NB4 (cell line): ENCODE data around the gene PGM2.

Experiments
- POLR2A ChIP-seq: IDR thresholded peaks from 2 replicates; pipeline ENCODE4 v1.6.1; 2011; ENCODE audit warnings: mild to moderate bottlenecking; ENCODE audit not compliant: insufficient read length; ENCODE audit errors: extremely low read depth
- TF ChIP-seq, protein P1 (sequence below): IDR thresholded peaks from one replicate; pipeline ENCODE4 v1.5.1; 2012; ENCODE audit warnings: low read depth, low read length
- TF ChIP-seq, protein P2 (sequence below): IDR thresholded peaks from 2 replicates; pipeline ENCODE4 v1.6.1; 2011; ENCODE audit warnings: low read depth, low read length

DNA sequence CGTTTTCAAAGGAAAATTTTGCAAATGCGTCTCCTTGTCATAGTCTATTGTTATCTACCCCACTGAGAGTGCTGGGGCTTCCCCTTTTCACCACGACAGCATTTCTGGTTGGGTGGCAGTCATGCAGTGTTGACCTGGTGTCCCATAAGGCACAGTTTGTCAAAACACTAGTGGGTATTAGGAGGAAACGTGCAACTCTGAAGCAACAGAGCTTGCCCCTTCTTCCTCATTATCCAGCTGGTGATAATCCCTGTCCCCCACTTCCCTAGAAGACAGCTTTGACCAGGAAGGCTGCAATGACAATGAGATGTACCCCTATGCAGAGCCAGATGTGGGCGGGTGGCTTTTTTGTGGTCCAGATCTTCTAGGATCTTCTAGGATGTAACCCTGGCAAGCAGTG lies 66.2 kb downstream of the PGM2 start:
- TF ChIP-seq, protein P1, sequence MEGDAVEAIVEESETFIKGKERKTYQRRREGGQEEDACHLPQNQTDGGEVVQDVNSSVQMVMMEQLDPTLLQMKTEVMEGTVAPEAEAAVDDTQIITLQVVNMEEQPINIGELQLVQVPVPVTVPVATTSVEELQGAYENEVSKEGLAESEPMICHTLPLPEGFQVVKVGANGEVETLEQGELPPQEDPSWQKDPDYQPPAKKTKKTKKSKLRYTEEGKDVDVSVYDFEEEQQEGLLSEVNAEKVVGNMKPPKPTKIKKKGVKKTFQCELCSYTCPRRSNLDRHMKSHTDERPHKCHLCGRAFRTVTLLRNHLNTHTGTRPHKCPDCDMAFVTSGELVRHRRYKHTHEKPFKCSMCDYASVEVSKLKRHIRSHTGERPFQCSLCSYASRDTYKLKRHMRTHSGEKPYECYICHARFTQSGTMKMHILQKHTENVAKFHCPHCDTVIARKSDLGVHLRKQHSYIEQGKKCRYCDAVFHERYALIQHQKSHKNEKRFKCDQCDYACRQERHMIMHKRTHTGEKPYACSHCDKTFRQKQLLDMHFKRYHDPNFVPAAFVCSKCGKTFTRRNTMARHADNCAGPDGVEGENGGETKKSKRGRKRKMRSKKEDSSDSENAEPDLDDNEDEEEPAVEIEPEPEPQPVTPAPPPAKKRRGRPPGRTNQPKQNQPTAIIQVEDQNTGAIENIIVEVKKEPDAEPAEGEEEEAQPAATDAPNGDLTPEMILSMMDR = no peak
- TF ChIP-seq, protein P2, sequence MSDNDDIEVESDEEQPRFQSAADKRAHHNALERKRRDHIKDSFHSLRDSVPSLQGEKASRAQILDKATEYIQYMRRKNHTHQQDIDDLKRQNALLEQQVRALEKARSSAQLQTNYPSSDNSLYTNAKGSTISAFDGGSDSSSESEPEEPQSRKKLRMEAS = no peak
- TF ChIP-seq POLR2A = no peak
